ENCODE measurements around the gene PTPRD. TPM values are rescaled to one million over a fixed set of nuclear protein-coding genes. Genes with fewer than 3 reads are reported as not detected.
"Not testable (repeated sequence)": the region's sequence is repeated elsewhere in the genome, so short reads cannot be mapped to it uniquely, and the experiment has no call there.

PTPRD gene
- total RNA-seq, 1 donor from 2014 or later, result 532 TPM

DNA sequence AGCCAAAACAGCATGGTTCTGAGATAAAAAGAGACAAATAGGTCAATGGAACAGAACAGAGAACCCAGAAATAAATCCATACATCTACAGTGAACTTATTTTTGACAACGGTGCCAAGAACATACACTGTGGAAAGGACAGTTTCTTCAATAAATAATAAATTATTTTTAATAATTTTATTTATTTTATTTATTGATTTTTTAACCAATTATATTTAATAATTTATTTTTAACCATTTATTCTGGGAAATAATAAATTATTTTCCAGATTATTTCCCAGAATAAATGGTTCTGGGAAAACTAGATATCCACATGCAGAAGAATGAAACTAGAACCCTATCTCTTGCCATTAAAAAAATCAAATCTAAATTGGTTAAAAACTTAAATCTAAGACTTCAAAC is 1669.4 kb downstream of the PTPRD start:
- Mint-ChIP-seq H3K27ac (ENCODE audit: unreplicated experiment) (no peak overlapping the region), H3K4me3 (ENCODE audit: unreplicated experiment) (no peak overlapping the region), H3K4me1 (ENCODE audit: low read depth, unreplicated experiment) (no peaks in the 10 kb centered on the region), H3K9me3 (ENCODE audit: unreplicated experiment) (peaks cover 3% of the 10 kb centered on the region), H3K27me3 (ENCODE audit: unreplicated experiment) (no peaks in the 10 kb centered on the region), H3K36me3 (ENCODE audit: unreplicated experiment) (no peaks in the 10 kb centered on the region)
- no peak for DNase-seq
- no peak for TF ChIP-seq CTCF (IDR thresholded peaks at IDR 0.05; ENCODE audit: partially characterized antibody, unreplicated experiment)

- H3K36me3 Mint-ChIP-seq (ENCODE audit: unreplicated experiment), result no peaks in the 10 kb centered on the region
- H3K4me3 Mint-ChIP-seq (ENCODE audit: unreplicated experiment), result no peak overlapping the region
- H3K27me3 Mint-ChIP-seq (ENCODE audit: unreplicated experiment), result no peaks in the 10 kb centered on the region
- H3K27ac Mint-ChIP-seq (ENCODE audit: unreplicated experiment), result no peak overlapping the region
- H3K4me1 Mint-ChIP-seq (ENCODE audit: low read depth, unreplicated experiment), result no peaks in the 10 kb centered on the region
- DNase-seq, result no peak
- TF ChIP-seq CTCF (IDR thresholded peaks at IDR 0.05; ENCODE audit: partially characterized antibody, unreplicated experiment), result no peak
- peaks cover 2% of the 10 kb centered on the region for H3K9me3 Mint-ChIP-seq (ENCODE audit: unreplicated experiment)
These were observed 1672.2 kb downstream of the PTPRD start for GRCh38 chr9:8940650-8941049.

DNA sequence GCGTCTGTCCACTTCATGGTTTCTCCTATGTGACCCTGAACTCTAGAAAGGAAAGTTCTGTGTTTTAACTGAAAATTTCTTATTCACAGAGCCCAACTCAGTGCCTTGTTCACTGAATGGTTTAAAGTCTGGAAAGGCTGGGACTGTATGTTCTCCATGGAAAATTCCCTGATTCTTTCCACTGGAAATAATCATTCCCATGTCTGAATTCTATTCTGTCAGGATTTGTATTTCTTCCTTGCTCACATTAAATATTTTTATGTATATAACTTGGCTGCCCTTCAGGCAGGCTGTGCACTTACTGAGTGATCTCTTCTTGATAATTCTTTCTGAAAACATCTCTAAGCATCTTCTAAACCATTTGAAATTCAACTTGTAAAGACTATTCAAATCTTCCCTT is 1686.3 kb downstream of the PTPRD start:
- H3K27ac Mint-ChIP-seq (ENCODE audit: unreplicated experiment), result no peak overlapping the region
- DNase-seq, result no peak
- H3K4me3 Mint-ChIP-seq (ENCODE audit: unreplicated experiment), result no peak overlapping the region
- TF ChIP-seq CTCF (IDR thresholded peaks at IDR 0.05; ENCODE audit: partially characterized antibody, unreplicated experiment), result no peak
- peaks cover 8% of the 10 kb centered on the region for H3K36me3 Mint-ChIP-seq (ENCODE audit: unreplicated experiment)
- no peaks in the 10 kb centered on the region for H3K4me1 Mint-ChIP-seq (ENCODE audit: low read depth, unreplicated experiment)
- H3K9me3 Mint-ChIP-seq (ENCODE audit: unreplicated experiment), result no peaks in the 10 kb centered on the region
- H3K27me3 Mint-ChIP-seq (ENCODE audit: unreplicated experiment), result peaks cover 5% of the 10 kb centered on the region

DNA sequence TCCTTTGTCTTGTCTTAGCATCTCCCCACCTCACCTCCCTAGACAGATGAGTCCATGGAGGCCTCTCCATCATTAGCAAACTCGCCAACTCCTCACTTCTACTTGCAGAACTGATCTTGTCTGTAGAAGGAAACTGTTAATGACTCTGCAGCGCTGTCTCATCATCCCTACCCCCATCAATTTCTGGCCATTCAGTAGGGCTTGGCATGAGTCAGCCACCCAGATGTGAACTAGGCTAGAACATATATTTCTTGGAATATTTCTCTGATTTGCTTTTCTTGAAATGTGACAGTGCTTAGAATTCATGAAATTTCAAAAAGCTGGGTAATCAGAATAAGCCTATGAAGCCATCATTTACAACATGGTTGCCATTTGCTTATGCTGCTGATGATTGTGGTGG is 1688.2 kb downstream of the PTPRD start:
- Mint-ChIP-seq H3K36me3 (ENCODE audit: unreplicated experiment) (peaks cover 7% of the 10 kb centered on the region), H3K27ac (ENCODE audit: unreplicated experiment) (no peak overlapping the region), H3K9me3 (ENCODE audit: unreplicated experiment) (no peaks in the 10 kb centered on the region), H3K27me3 (ENCODE audit: unreplicated experiment) (peaks cover 5% of the 10 kb centered on the region), H3K4me3 (ENCODE audit: unreplicated experiment) (no peak overlapping the region), H3K4me1 (ENCODE audit: low read depth, unreplicated experiment) (no peaks in the 10 kb centered on the region)
- DNase-seq, result no peak
- no peak for TF ChIP-seq CTCF (IDR thresholded peaks at IDR 0.05; ENCODE audit: partially characterized antibody, unreplicated experiment)

- H3K4me3 Mint-ChIP-seq (ENCODE audit: unreplicated experiment); H3K4me1 Mint-ChIP-seq (ENCODE audit: low read depth, unreplicated experiment); DNase-seq; H3K9me3 Mint-ChIP-seq (ENCODE audit: unreplicated experiment); H3K27me3 Mint-ChIP-seq (ENCODE audit: unreplicated experiment); H3K36me3 Mint-ChIP-seq (ENCODE audit: unreplicated experiment); H3K27ac Mint-ChIP-seq (ENCODE audit: unreplicated experiment): not testable (repeated sequence)
These were observed 1692.2 kb downstream of the PTPRD start for GRCh38 chr9:8920478-8921183.
